Stomach smooth muscle (tissue), 2 donors: ENCODE measurements around the gene ZNF66.
"Not testable (repeated sequence)": the region's sequence is repeated elsewhere in the genome, so short reads cannot be mapped to it uniquely, and the experiment has no call there.

Source experiments
- H3K27ac ChIP-seq: one replicate; pipeline ENCODE4 v1.7.0; 2013; ENCODE audit warnings: mild to moderate bottlenecking, low read length, inconsistent platforms
- H3K27me3 ChIP-seq, 2 donors: one replicate each; pipeline ENCODE4 v1.7.0; 2013; ENCODE audit warnings: low read length in 2 of 2; ENCODE audit not compliant: insufficient read depth in 2 of 2, control insufficient read depth in 1 of 2
- H3K36me3 ChIP-seq, 2 donors: one replicate each; pipeline ENCODE4 v1.7.0; 2013; ENCODE audit warnings: low read length in 2 of 2; ENCODE audit not compliant: control insufficient read depth in 2 of 2, insufficient read depth in 2 of 2
- H3K4me1 ChIP-seq: one replicate; pipeline ENCODE4 v1.7.0; 2013; ENCODE audit warnings: low read length; ENCODE audit not compliant: control insufficient read depth, insufficient read depth
- H3K4me3 ChIP-seq, 2 donors: one replicate each; pipeline ENCODE4 v1.7.0; 2013; ENCODE audit warnings: low read length in 2 of 2
- H3K9ac ChIP-seq, 2 donors: one replicate each; pipeline ENCODE4 v1.7.0; 2013; ENCODE audit warnings: low read length in 2 of 2, mild to moderate bottlenecking in 1 of 2
- H3K9me3 ChIP-seq, 2 donors: one replicate each; pipeline ENCODE4 v1.7.0; 2013; ENCODE audit warnings: low read length in 2 of 2; ENCODE audit not compliant: control insufficient read depth in 2 of 2
- donor health status: healthy.
- donor health status: Pancreatic carcinoma.

The ZNF66 gene

DNA sequence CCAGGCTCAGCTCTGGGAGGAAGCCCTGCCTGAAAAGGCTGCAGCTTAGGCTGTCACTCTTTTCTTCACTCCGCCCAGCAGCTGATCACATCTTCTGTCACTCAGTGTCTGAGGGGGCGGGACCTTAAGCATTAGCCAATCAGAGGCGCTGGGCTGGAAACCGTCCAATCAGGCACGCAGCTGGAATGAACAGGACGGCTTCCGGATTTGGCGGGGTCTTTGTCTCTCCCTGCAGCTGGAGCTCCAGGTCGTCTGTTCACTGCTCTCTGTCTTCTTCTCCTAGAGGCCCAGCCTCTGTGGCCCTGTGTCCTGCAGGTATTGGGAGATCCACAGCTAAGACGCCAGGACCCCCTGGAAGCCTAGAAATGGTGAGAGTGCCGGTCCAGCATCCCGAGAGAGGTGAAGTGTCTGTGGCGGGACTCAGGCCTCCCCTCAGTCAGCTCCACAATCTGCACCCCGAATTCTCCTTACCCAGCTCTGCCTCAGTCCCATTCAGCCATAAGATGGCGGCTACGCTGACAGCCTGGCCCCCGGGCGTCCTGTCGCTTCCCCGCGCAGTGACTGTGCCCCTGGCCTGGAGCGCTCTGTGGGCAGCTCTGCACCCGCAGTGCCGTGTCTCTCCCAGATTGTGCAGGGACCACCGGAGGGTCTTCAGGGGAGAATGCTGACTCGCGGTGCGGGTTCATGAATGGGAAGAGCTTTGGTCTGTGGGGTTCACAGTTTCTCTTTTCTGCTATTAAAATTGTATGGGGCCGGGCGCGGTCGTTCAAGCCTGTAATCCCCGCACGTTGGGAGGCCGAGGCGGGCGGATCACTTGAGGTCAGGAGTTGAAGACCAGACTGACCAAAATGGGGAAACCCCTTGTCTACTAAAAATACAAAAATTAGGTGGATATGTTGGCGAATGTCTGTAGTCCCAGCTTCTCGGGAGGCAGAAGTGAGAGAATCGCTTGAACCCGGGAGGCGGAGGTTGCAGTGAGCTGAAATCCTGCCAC, at the start of gene ZNF66:
Gene ZNF66 (plus strand): TSS at position 222 of the 994 bp plus-strand sequence. CDS start 144 bp downstream, at position 366.
- H3K36me3 ChIP-seq = no peaks in the 10 kb centered on the region
- peak within 1 kb of the TSS; percentile 55 to 79 for H3K9ac ChIP-seq
- no peak within 1 kb of the TSS for H3K27ac ChIP-seq
- no peaks in the 10 kb centered on the region for H3K9me3 ChIP-seq
- peaks cover 5% of the 10 kb centered on the region for H3K4me1 ChIP-seq
- H3K27me3 ChIP-seq = no peaks in the 10 kb centered on the region
- H3K4me3 ChIP-seq = peak within 1 kb of the TSS; percentile 88 to 94

DNA sequence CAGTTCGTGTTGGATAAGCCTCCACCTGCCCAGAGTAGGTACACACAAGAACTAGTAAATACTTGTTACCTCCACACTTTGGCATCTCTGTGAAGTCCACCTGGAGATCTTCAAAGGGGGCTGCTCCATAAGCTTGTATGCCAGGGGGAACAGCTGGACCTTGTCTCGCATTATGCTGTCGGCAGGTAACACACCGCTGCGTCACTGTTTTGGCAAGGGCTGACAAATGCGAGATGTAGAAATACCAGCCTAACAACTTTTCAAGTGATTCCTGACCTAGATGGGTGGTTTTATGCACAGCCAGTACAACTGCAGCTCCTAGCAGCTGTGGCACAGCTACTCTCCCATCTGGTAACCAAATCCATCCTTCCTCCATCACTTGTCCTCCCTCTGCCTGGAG, 25.9 kb upstream of the ZNF66 start:
- not testable (repeated sequence) for H3K4me3 ChIP-seq, H3K9ac ChIP-seq, H3K27ac ChIP-seq, H3K36me3 ChIP-seq, H3K9me3 ChIP-seq, H3K27me3 ChIP-seq, H3K4me1 ChIP-seq

DNA sequence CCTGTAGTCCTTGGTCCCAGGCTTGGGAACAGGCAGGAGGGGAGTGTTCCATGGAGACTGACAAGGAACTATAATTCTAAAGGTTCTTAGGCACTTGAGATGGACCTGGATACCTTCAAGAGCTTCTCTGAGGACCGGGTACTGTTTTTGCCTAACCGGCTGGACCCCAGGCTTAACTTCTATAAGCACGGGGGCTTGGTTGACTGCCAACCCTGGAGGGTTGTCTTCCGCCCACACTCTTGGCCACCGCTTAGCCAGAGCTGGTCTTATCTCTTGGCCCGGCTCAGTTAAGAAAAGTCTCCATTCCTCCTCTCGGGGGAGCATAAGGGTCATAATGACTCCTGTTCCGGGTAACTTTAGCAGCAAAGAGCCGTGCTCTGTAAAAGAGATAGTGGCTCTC, 23.8 kb upstream of the ZNF66 start:
- not testable (repeated sequence) for H3K4me3 ChIP-seq, H3K9me3 ChIP-seq, H3K4me1 ChIP-seq, H3K36me3 ChIP-seq, H3K27me3 ChIP-seq, H3K9ac ChIP-seq, H3K27ac ChIP-seq

DNA sequence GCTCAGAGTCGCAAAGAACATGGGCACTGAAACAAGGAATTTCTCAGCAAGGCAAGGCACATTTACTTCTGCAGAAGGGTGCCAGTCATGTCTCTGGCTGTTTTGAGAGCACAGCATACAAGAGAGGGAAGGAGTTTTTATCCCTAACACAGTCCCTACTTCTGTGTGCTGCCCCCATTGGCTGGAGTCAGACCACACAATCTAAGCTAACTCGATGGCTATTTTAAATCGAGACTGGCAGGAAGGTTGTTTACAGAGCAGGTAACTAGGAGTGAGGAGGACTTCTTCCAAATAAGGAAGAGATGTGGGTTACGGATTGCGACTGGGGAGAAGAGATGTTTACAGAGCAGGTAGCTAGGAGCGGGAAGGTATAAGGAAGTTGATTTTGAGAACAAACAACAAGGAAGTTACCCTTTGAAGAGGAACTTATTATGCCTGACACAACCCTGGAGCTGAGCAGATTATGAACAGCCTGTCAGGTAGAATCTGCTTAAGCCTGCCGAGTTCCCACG, 6.8 kb upstream of the ZNF66 start:
- not testable (repeated sequence) for H3K9ac ChIP-seq

DNA sequence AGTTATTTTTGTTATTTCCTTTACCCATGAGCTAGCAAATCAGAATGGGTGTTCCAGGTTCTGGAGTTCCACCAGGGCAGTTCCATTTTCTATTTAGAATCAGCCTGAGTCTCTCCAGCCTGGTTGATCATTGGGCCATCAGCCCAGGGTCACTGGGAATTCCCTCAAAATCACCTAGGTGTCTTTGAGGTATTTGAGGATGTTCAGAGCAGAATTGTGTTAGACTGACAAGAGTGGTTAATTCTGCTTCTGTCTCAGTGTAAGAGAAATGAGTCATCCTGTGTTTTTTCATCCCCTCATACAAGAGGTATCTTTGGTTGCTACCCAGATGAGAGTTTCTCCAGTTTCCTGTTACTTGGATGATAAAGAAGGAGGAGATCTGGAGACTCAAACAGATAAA, 11.7 kb downstream of the ZNF66 start:
- no peak overlapping the region for H3K4me3 ChIP-seq
- no peaks in the 10 kb centered on the region for H3K36me3 ChIP-seq
- H3K27ac ChIP-seq = no peak overlapping the region
- no peaks in the 10 kb centered on the region for H3K27me3 ChIP-seq
- no peaks in the 10 kb centered on the region for H3K9me3 ChIP-seq
- H3K4me1 ChIP-seq = no peaks in the 10 kb centered on the region
- no peak overlapping the region for H3K9ac ChIP-seq

More for the DNA sequence above, 6.8 kb upstream of the ZNF66 start:
- not testable (repeated sequence) for H3K4me3 ChIP-seq, H3K9me3 ChIP-seq, H3K36me3 ChIP-seq, H3K4me1 ChIP-seq, H3K27me3 ChIP-seq, H3K27ac ChIP-seq

DNA sequence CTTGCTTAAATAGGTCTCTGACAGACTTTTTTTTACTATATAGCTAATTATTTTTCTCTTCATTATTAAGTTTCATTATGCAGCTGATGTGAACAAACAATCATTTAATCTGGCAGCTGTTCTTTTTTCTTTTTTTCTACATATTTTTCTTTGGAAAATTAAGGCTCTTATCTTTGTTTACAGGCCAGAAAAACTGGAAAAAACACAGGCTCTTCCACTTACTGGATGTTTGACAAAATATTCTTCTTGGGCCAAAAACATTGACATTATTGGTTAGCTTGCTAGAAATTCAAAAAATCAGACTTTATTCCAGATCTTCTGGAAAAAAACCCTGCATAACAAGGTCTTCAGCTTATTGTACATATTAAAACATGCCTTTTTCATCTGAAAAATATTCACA, 15.7 kb downstream of the ZNF66 start:
- no peak overlapping the region for H3K4me3 ChIP-seq
- no peak overlapping the region for H3K27ac ChIP-seq
- H3K9ac ChIP-seq = no peak overlapping the region
- no peaks in the 10 kb centered on the region for H3K9me3 ChIP-seq
- H3K27me3 ChIP-seq = no peaks in the 10 kb centered on the region
- H3K36me3 ChIP-seq = peaks cover 0 to 4% of the 10 kb centered on the region in 2 donors
- no peaks in the 10 kb centered on the region for H3K4me1 ChIP-seq

DNA sequence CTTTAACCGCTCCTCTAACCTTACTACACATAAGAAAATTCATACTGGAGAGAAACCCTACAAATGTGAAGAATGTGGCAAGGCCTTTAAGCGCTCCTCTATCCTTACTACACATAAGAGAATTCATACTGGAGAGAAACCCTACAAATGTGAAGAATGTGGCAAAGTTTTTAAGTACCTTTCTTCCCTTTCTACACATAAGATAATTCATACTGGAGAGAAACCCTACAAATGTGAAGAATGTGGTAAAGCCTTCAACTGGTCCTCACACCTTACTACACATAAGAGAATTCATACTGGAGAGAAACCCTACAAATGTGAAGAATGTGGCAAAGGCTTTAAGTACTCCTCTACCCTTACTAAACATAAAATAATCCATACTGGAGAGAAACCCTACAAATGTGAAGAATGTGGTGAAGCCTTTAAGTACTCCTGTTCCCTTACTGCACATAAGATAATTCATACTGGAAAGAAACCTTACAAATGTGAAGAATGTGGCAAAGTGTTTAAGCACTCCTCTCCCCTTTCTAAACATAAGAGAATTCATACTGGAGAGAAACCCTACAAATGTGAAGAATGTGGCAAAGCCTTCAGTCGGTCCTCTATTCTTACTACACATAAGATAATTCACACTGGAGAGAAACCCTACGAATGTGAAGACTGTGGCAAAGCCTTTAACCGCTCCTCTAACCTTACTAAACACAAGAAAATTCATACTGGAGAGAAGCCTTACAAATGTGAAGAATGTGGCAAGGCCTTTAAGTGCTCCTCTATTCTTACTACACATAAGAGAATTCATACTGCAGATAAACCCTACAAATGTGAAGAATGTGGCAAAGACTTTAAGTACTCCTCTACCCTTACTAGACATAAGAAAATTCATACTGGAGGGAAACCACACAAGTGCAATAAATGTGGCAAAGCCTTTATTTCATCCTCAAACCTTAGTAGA, 30.5 kb downstream of the ZNF66 start:
- not testable (repeated sequence) for H3K4me1 ChIP-seq, H3K27ac ChIP-seq, H3K36me3 ChIP-seq, H3K27me3 ChIP-seq, H3K9ac ChIP-seq
- peak overlapping the region in 1 of 2 donors; percentile 31 for H3K4me3 ChIP-seq
- H3K9me3 ChIP-seq = peaks cover 15 to 28% of the 10 kb centered on the region in 2 donors

DNA sequence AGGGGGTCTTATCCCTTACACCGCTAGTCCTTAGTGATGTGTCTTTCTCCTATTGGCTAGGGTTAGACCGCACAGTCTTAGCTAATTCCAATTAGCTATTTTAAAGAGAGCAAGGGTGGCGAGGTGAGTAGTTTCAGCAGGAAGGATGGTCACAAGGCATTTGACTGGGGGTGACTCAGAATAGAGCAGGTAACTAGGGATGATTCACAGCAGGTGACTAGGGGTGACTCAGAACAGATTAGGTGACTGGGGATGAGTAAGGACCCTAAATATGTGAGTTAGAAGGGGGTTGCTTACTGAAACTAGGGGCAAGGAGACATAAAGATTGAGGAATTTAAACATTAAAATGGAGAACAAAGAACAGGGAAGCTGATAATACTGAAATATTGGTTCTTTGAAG, 64.3 kb downstream of the ZNF66 start:
- H3K27ac ChIP-seq = no peak overlapping the region
- H3K4me1 ChIP-seq = no peaks in the 10 kb centered on the region
- H3K27me3 ChIP-seq = no peaks in the 10 kb centered on the region
- no peaks in the 10 kb centered on the region for H3K36me3 ChIP-seq
- no peak overlapping the region for H3K4me3 ChIP-seq
- peaks cover 12 to 18% of the 10 kb centered on the region in 2 donors for H3K9me3 ChIP-seq
- H3K9ac ChIP-seq = no peak overlapping the region
